NCI-H2171 treated with DMSO at 0.1 percent for 48 hours (cell line): ENCODE measurements around the gene LINGO4.
"Not testable (repeated sequence)": the region's sequence is repeated elsewhere in the genome, so short reads cannot be mapped to it uniquely, and the experiment has no call there.

Source experiments
- DNase-seq: peaks from one replicate; lab custom pipeline; 2025; lab: John Stamatoyannopoulos, UW

Gene LINGO4

GRCh38 chr1:151813271-151813977, 8.2 kb upstream of the LINGO4 start:
- no peak for DNase-seq

DNA sequence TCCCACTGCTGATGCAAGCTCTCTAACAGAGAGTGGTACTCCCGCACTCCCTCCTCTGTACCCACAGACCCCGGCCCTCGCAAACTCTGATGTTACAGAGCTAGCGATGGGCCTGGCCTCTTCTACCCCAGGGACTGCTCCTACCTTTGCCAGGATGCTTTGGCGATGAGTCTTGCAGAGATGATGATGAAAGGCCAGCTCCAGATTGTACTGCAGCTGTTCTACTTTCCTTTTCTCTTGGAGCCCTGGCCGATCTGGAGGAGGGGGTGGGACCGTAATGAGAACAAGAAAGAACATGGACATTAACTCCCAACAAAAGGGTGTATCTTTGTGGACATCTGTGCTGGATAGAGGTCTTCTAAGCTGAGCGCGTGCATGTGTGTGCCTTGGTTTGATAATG, 6.0 kb upstream of the LINGO4 start:
- DNase-seq = no peak

DNA sequence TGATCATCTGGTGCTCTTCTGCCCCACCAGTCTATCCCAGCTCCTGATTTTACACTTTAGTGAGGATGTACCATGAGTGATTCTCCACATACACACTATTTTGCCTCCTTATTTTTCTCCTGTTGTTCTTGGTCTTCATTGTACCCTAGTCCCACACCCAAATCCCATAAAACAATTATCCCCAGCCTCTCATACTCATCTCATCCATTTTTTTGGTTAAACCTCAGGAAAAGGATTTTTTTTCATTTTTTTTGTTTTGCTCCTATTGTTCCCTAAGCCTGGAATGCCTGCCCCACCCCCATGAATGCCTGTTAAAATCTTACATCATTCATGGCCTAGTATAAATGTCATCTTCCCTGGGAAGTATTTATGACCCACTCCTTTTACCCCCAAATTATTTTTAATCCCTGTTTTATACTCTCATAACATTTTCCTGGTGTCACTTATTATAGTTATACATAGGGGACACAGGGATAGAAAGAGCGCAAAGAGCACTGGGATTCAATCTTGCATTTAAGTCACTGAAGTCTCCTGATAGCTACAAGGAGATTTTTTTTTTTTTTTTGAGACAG, 4.9 kb upstream of the LINGO4 start:
- DNase-seq = no peak

DNA sequence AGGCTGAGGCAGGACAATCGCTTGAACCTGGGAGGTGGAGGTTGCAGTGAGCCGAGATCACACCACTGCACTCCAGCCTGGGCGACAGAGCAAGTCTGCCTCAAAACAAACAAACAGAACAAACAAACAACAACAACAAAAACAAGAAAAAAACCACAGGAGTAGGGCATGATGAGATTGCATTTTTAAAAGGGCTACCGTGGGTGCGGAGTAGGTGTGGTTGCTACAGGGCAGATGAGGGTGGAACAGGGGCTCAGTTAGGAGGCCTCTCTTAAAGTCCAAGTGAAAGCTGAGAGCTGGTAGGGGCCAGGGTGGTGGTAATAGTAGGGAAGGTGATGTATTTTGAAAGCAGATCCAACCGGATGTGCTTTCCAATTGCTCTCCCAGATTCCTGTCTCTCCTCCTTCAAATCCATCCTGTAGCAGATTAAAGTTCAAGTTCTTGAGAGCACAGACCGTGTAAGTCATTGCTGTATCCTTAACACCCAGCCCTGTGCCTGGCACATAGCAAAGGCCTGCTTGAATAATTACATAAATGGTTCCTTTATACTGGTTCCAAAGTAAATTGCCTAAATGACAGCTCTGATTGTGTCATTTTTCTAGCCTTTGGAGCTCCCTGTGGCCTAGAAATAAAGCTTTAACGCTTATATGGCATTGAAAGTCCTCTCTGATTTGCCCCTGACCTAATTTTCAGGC, 4.2 kb upstream of the LINGO4 start:
- no peak for DNase-seq

DNA sequence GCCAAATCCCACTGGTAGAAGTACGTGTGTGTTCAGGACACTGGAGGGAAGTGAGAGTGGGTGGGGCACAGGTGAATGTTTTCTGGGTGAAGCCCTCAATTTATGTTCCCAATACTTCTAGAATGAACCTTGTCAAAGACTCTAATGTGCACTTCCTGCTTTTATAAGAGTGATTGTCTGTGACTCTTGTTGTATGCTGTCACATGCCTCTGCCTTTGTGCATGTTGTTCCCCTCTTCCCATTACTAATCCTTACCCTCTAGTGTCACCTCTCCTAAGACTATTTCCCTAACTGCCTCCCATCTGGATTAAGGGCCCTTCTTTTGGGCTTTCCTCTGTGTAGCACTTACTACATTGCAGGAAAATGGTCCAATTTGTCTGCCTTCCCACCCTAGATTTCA, 2.5 kb upstream of the LINGO4 start:
- no peak for DNase-seq

DNA sequence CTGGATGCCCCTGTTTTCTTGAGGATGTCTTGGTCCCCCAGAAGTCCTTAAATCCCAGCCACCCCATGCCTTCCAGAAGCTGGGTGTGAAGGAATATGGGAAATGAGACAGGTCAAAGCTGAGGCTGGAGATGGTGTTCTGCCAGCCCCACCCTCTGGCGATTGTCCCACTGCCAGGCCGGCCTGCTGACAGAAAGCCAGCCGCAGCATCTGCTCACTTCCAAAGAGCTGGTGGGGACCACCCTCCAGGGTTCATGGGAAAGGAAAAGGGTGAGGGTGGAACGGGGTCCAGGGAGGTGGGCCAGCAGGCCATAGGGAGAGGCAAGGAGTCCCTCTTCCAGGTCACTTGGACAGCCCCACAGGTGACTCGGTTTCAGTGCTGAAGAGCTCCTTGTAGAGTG, 1.9 kb upstream of the LINGO4 start:
- DNase-seq = no peak

DNA sequence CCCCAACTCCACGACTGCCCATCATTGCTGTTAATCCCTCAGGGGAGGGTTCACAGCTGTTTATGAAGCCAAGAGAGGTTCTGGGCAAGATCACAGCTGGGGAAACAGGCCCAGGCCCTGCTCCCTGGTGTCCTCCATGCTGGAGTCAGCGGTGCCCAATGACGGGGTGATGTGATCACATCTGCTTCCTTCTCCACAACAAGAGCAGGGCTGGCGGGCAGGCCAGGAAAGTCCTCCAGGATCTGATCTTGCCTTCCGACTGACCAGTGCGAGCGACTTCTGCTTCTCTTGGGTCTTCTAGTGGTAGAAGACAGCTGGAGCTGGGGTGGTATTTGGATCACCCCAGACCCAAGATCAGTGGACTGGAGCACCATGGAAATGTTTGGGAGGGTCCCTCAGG, 951 bp upstream of the LINGO4 start:
- DNase-seq = no peak

DNA sequence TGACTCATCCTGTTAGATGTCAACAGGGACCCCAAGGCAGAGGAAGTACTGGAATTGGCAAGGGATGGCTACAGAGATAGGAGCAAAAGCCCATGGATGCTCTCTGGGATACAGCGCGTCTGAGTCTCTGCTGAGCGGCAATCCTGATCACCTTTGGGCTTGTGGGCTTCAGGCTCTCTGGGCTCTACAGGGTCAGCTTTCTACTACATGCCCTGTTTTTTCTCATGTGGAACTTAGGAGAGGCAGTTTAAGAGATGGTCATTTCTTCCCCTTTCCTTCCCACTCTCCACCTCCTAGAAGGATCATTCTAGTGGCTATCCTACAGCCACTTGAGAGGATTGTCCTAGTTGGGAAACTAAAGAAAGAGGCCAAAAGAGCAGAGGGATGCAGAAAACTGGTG, 1.3 kb downstream of the LINGO4 start:
- DNase-seq = no peak

GRCh38 chr1:151803164-151803563, 2.1 kb downstream of the LINGO4 start:
- no peak for DNase-seq

GRCh38 chr1:151802372-151802771, 2.8 kb downstream of the LINGO4 start:
- no peak for DNase-seq

- DNase-seq = no peak
These were observed 3.4 kb downstream of the LINGO4 start for GRCh38 chr1:151801846-151802245.

DNA sequence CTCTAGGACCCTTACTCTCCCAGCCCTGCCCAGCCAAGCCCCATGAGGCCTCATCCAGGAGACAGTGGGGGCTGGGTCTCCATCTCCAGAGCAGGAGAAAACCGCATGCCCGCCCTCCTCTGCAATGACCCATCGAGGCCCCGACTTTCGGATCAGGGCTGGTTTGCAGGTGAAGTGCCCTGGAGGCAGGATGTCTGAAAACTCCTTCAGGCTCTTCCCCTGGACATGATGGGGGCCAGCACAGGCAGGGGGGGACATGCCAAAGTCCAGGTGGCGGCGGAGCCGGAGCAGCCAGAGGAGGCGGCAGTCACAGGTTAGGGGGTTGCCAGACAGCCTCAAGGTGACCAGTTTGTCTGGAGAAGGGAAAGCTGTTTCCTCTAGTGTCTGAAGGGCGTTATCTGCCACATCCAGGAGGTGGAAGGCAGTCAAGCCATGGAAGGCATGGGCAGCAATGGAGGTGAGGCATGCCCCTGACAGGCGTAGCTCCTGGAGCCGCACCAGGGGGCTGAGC, 3.9 kb downstream of the LINGO4 start:
- DNase-seq = no peak

DNA sequence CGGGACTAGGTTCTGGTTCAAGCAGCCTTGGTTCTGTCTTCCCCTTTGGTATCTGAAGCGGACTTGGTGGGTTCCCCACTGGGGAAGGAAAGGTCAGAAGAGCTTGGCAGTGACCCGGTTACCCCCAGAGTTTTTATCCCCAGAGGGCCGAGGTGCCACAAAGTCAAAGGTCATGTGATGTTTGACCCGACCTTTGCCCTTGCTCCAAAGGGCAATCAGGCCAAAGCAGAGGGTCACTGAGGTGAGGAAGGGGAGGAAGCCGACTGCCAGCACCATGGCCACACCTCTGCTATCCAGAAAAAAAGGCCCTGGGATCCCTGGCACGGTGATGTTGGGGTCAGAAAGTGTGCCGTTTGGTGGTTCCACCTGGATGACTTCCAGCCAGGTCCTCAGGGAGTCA, 4.4 kb downstream of the LINGO4 start:
- DNase-seq = no peak

DNA sequence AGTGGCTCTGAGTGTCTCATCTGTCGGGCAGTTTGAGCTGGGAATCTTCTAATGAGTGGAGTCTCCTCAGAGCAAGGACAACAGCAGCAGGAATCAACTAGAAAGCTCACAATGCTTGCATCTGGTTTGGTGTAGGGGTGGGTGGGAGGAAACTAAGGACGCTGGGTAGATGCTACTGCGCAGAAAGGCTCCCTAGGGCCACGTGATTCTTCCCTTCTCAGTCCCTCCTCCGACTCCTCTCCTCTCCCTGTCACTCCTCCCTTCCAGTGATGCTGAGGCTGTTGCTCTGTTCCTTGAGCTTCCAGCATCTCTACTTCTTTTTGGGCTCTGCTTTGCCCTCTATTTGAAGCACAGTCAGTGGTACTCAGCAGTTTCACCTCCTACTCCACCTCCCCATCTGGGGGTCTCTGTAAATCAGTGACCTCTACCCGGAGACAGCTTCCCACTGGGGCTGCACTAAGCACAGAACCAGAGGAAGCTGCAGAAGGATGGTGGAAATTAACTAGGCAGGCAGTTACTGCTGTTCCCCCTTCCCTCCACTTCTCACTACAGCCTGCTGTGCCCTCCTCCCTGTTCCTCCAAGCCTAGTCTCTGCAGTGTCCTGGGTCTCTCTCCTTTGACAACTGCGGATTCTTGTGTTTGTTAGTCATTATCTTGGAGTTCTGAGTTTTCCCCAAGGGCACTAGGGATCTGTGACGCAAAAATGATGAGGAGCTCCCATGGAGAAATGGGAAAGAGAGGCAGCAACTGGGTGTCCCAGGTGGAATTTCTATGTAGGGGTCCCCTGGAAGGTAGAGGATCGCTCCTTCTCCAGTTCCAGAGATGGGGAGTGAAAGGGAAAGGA, 5.8 kb downstream of the LINGO4 start:
- no peak for DNase-seq

DNA sequence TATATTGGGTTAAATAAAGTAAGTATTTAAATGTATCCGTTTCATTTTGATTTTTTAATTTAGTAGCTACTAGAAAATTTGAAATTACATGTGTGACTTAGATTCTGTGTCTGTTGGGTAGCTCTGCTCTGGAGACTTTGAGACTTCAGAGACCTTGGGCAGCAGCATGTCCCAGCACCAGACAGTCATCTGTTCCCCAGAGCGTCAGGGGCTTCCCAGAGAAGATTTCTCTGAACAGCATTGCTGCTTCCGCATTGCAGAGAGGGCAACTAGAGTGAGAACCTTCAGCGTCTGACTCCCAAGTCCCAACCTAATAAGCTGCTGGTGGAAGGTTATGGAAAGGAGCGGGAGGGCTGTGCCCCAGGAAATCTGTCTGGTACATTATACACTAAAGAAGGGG, 6.6 kb downstream of the LINGO4 start:
- DNase-seq = no peak

DNA sequence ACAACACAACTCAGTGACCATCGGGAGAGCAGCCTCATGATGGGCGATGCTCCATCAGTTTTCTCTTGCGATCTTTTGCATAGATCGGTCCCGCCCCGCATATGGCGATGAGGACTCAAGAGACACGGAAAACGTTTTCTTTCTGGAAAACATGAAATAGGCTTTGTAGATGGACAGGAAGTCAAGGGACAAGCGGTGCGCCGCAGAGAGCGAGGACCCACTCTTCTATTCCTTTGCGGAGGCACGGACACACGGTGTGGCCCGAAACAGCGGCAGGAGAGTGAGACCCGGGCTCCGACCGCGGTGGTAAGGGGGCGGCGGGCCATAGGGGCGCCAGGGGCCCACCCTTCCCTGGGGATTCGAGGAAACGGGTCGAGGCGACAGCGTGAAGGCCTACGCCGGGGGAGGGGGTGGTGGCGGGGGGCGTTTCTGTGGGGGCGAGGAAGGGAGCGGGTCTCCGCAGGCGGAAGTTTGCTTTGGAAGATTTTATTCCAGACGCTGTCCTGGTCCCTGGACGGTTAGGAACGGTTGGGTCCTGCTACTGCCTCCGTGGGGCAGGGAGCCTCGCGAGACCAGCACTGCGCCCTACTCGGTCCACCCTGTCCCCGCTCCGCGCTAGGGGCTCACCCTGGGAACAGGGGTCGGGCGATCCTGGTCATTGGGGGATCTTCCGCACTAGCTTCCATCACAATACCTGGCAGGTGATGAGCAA, 14.1 kb downstream of the LINGO4 start:
- peak; percentile 29 for DNase-seq

GRCh38 chr1:151790071-151790939, 14.9 kb downstream of the LINGO4 start, which contains the start of gene TDRKH:
TSS of gene TDRKH (minus strand) at chr1:151790500. CDS start at chr1:151783022, 7,478 bp downstream.
- DNase-seq = peak; percentile 100

GRCh38 chr1:151787689-151788088, 17.5 kb downstream of the LINGO4 start:
- DNase-seq = no peak

GRCh38 chr1:151783796-151784195, 21.4 kb downstream of the LINGO4 start:
- no peak for DNase-seq

DNA sequence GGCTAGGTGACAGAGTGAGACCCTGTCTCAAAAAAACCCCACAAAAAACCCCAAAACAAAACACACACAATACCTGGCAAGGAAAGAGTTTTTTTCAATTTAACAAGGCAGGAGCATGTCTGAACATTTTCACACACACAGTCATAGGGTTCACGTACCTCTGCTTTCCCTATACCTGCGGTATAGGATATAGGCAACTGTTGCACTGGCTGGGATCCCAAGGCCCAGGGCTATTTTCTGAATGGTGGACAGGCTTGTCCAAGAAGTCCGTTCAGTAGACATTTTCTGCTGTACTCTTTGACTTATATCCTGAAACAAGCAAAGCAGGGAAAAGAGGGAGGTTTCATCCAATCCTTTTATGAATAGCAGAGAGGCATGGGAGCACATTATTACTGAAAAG, 22.5 kb downstream of the LINGO4 start:
- DNase-seq = no peak

DNA sequence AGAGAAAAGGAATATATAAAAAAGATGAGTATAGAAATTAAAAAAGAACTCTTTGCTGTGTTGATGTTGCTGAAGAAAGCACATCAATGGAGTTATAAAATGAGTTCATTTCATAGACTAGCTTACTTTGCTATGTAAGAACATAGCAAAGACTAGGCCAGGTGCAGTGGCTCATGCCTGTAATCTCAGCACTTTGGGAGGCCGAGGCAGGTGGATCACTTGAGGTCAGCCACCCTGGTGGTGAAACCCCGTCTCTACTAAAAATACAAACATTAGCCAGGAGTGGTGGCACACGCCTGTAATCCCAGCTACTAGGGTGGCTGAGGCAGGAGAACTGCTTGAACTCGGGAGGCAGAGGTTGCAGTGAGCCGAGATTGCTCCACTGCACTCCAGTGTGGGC, 23.2 kb downstream of the LINGO4 start:
- not testable (repeated sequence) for DNase-seq
